A549 treated with AZD9567 at 1 μM for 4 hours (cell line): ENCODE results near the gene RAD51C. TPM values are rescaled to one million over a fixed set of nuclear protein-coding genes. Genes with fewer than 3 reads are reported as not detected.

Source experiments
- total RNA-seq: library from RNA; stranded (reverse); fragments of 200-300 nt; extraction: Qiagen RNA extraction; gene quantifications from 5 replicates; pipeline ENCODE4 v1.2.3, GENCODE V29; 2022; ENCODE audit not compliant: insufficient read depth

The RAD51C gene
- 52.7 to 65.4 TPM (median 55.0 TPM) in 5 replicates for total RNA-seq

DNA sequence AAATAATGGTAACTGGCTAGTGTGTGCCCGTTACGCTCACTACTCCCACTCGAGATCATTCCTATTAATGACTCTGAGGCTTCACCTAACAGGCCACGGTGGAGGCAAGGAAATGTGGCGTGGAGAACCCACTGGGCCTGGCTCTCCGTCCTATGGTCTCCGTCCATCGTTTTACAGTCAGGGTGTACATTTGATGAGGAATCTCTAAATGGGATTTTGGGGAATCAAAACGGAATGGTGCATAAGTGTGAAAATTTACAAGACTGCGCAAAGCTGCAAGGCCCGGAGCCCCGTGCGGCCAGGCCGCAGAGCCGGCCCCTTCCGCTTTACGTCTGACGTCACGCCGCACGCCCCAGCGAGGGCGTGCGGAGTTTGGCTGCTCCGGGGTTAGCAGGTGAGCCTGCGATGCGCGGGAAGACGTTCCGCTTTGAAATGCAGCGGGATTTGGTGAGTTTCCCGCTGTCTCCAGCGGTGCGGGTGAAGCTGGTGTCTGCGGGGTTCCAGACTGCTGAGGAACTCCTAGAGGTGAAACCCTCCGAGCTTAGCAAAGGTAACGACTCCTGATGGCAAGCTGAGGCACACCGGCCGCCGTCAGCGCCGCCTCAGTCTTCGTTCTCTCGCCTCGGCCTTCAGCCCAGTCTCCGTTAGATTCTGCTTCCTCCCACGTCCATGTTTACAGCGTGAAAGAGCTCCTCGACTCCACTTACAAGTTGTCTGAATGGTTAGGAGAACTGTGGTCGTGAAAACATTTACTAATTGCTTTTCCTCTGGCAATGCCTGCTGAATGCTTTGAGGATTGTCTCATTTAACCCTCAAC is at the start of gene RAD51C:
Gene RAD51C (plus strand): TSS at position 364 of the 817 bp plus-strand sequence. CDS start 42 bp downstream, at position 406.

GRCh38 chr17:58691701-58692238 is 632 bp upstream of the RAD51C start, which contains the start of gene TEX14:
Gene TEX14, minus strand, starts transcription at chr17:58692045. Its CDS starts 40,044 bp downstream, at chr17:58652001.

DNA sequence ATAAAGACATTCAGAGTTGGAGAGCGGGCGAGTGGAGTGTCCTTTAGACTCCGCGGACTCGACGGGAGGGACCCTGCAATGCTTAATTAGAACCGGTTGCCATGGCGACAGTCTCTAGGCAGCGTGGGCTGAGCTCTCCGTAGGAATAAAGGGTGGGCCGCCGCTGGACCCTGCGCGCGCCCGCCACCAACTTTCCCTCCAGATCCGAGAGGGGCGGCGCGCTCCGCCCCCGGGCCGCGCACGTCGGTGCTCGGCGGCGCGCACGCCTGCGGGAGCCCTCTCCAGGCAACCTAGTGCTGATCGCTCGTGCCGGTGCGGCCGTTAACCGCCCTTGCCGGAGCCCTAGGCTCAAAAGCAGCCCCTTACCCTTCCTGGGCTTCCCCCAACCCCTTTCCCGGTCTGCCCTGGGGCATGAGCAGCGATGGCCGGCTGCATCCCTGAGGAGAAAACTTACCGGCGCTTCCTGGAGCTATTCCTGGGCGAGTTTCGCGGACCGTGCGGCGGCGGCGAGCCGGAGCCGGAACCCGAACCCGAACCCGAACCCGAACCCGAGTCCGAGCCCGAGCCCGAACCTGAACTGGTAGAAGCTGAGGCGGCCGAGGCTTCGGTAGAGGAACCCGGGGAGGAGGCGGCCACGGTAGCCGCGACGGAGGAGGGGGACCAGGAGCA is 63.3 kb downstream of the RAD51C start, which contains the start of gene PPM1E:
Gene PPM1E (plus strand): TSS at position 278 of the 669 bp plus-strand sequence.

Other genes starting within 250 kb of the RAD51C start
- not detected in 5 replicates for gene HSF5, start 204.2 kb upstream of the RAD51C start, total RNA-seq
- 6.4 to 10.9 TPM (median 8.3 TPM) in 5 replicates for gene MTMR4, start 178.0 kb upstream of the RAD51C start, total RNA-seq
- 0.19 to 0.33 TPM (median 0.26 TPM) in 4 of 5 replicates, not detected in the other for gene TEX14, start 557 bp upstream of the RAD51C start, total RNA-seq
- gene PPM1E, start 63.3 kb downstream of the RAD51C start, total RNA-seq = 0.05 to 0.10 TPM (median 0.06 TPM) in 4 of 5 replicates, not detected in the other